ENCODE data around the gene ALDOB. TPM values are rescaled to one million over a fixed set of nuclear protein-coding genes. Genes with fewer than 3 reads are reported as not detected.

The ALDOB gene
- total RNA-seq: not detected
- polyA plus RNA-seq: not detected

- ATAC-seq (ENCODE audit: low read depth in 2 of 2) (no peak), DNase-seq (no peak)
- no peaks in the 10 kb centered on the region for H3K9me3 ChIP-seq (ENCODE audit: control insufficient read depth in 2 of 2, low read length in 2 of 2)
- no peaks in the 10 kb centered on the region for H3K36me3 ChIP-seq (ENCODE audit: control insufficient read depth, insufficient read depth, low read length)
- no peak within 1 kb of the TSS for H3K4me3 Mint-ChIP-seq
- peaks cover 0 to 5% (median 0%) of the 10 kb centered on the region in 7 donors for H3K9me3 Mint-ChIP-seq
- H3K4me1 ChIP-seq (ENCODE audit: control insufficient read depth, insufficient read depth, low read length, poor library complexity, severe bottlenecking): no peaks in the 10 kb centered on the region
- no peak within 1 kb of the TSS for H3K27ac ChIP-seq (ENCODE audit: insufficient read depth, low read length, poor library complexity, severe bottlenecking)
- H3K27me3 Mint-ChIP-seq: peaks cover 26% of the 10 kb centered on the region
- no peaks in the 10 kb centered on the region for H3K36me3 Mint-ChIP-seq
- peaks cover 3% of the 10 kb centered on the region for H3K27me3 ChIP-seq (ENCODE audit: control insufficient read depth, insufficient read depth, low read length)
- no peak within 1 kb of the TSS for H3K27ac Mint-ChIP-seq
- no peaks in the 10 kb centered on the region for H3K4me1 Mint-ChIP-seq
- no peak within 1 kb of the TSS for H3K4me3 ChIP-seq (ENCODE audit: low read depth, low read length)
Measured at GRCh38 chr9:101435601-101436079, at the start of gene ALDOB. Gene ALDOB, minus strand, starts transcription at chr9:101435774. Its CDS starts 4,887 bp downstream, at chr9:101430887.

DNA sequence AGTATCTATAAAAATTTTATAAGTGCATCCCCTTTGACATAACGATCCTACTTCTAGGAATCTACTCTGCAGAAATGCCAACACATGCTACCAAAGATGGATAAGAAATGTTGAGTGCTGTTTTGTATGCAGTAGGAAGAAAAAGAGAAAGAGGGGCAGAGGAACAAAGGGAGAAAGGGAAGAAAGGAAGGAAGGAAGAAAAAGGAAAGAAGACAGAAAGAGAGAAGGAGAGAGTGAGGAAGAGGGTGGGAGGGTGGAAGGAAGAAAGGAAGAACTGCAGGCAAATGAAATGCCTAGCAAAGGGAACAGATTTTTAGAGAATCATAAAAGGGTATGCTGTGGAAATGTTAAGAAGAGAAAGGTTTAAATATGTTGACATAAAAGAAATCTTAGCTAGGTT is 48.5 kb upstream of the ALDOB start:
- Histone ChIP-seq H3K9me3 (ENCODE audit: control insufficient read depth in 2 of 2, low read length in 2 of 2) (no peaks in the 10 kb centered on the region), H3K36me3 (ENCODE audit: control insufficient read depth, insufficient read depth, low read length) (no peaks in the 10 kb centered on the region), H3K27ac (ENCODE audit: insufficient read depth, low read length, poor library complexity, severe bottlenecking) (no peak overlapping the region), H3K4me1 (ENCODE audit: control insufficient read depth, insufficient read depth, low read length, poor library complexity, severe bottlenecking) (peaks cover 6% of the 10 kb centered on the region), H3K4me3 (ENCODE audit: low read depth, low read length) (no peak overlapping the region), H3K27me3 (ENCODE audit: control insufficient read depth, insufficient read depth, low read length) (peaks cover 18% of the 10 kb centered on the region)
- H3K9me3 Mint-ChIP-seq: peaks cover 0 to 1% (median 0%) of the 10 kb centered on the region in 7 donors
- DNase-seq (no peak), ATAC-seq (ENCODE audit: low read depth in 2 of 2) (no peak)
- peaks cover 75% of the 10 kb centered on the region for H3K27me3 Mint-ChIP-seq
- H3K36me3 Mint-ChIP-seq: no peaks in the 10 kb centered on the region
- H3K4me3 Mint-ChIP-seq: no peak overlapping the region
- H3K27ac Mint-ChIP-seq: no peak overlapping the region
- H3K4me1 Mint-ChIP-seq: peaks cover 0 to 6% (median 3%) of the 10 kb centered on the region in 4 donors

GRCh38 chr9:101481261-101481660 is 45.7 kb upstream of the ALDOB start:
- ATAC-seq (ENCODE audit: low read depth in 2 of 2) (no peak), DNase-seq (no peak)
- H3K36me3 Mint-ChIP-seq: no peaks in the 10 kb centered on the region
- peaks cover 69% of the 10 kb centered on the region for H3K27me3 Mint-ChIP-seq
- Histone ChIP-seq H3K4me3 (ENCODE audit: low read depth, low read length) (no peak overlapping the region), H3K27ac (ENCODE audit: insufficient read depth, low read length, poor library complexity, severe bottlenecking) (no peak overlapping the region), H3K9me3 (ENCODE audit: control insufficient read depth in 2 of 2, low read length in 2 of 2) (no peaks in the 10 kb centered on the region), H3K27me3 (ENCODE audit: control insufficient read depth, insufficient read depth, low read length) (peaks cover 5% of the 10 kb centered on the region), H3K4me1 (ENCODE audit: control insufficient read depth, insufficient read depth, low read length, poor library complexity, severe bottlenecking) (peaks cover 2% of the 10 kb centered on the region), H3K36me3 (ENCODE audit: control insufficient read depth, insufficient read depth, low read length) (no peaks in the 10 kb centered on the region)
- H3K4me3 Mint-ChIP-seq: no peak overlapping the region
- no peak overlapping the region for H3K27ac Mint-ChIP-seq
- H3K9me3 Mint-ChIP-seq: no peaks in the 10 kb centered on the region
- H3K4me1 Mint-ChIP-seq: peaks cover 0 to 3% (median 0%) of the 10 kb centered on the region in 4 donors

DNA sequence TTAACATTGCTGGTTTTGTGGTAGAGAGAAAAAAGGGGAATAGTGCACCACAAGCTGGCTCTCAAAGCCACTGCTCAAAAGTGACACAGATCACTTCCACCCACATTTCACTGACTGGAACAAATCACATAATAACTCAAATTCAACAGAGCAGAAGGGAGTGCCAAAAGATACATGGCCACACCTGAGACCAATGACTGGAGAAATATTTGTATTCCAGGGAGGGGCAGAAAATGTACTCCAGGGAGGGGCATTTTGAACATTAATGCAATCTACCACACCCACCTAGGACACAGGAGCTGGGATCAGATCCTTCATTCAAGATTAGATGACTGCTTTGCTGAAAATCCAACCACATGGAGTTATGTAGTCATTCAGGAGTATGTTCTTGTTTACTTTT is 44.8 kb upstream of the ALDOB start:
- Histone ChIP-seq H3K4me1 (ENCODE audit: control insufficient read depth, insufficient read depth, low read length, poor library complexity, severe bottlenecking) (no peaks in the 10 kb centered on the region), H3K9me3 (ENCODE audit: control insufficient read depth in 2 of 2, low read length in 2 of 2) (no peaks in the 10 kb centered on the region), H3K27ac (ENCODE audit: insufficient read depth, low read length, poor library complexity, severe bottlenecking) (no peak overlapping the region), H3K4me3 (ENCODE audit: low read depth, low read length) (no peak overlapping the region), H3K27me3 (ENCODE audit: control insufficient read depth, insufficient read depth, low read length) (peaks cover 3% of the 10 kb centered on the region), H3K36me3 (ENCODE audit: control insufficient read depth, insufficient read depth, low read length) (no peaks in the 10 kb centered on the region)
- Mint-ChIP-seq H3K9me3 (no peaks in the 10 kb centered on the region), H3K4me1 (no peaks in the 10 kb centered on the region), H3K27me3 (peaks cover 63% of the 10 kb centered on the region), H3K27ac (no peak overlapping the region), H3K36me3 (no peaks in the 10 kb centered on the region), H3K4me3 (no peak overlapping the region)
- no peak for ATAC-seq (ENCODE audit: low read depth in 2 of 2)
- DNase-seq: no peak

DNA sequence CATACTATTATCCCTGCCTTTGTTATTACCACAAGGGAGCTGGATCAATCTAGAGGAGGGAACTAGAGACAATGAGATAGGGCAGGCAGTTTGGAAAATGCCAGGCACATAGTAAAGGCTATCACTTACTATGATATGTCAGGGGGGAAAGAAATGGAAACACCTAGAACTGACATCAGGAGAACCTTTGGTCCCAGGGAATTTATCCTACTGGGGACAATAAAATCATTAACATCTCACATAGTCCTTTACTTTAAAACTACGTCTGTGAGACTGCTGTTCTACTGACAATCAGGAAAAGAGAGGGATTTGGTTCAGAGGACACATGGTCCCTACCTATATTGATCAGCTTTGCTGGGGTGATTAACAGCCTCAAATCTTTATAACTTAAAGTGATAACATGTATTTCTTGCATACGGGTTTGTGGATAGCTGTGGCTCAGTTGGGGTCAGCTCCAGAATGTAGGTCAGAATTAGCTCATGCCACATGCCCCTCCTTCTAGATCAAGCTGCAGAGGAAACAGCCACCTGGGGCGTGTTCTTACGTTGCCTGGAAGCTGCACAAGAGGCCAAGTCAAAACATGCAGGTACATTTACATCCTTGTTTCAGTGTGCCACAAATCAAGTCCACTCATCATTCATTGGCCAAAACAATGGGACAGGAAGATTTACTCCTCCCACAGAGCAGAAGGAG is 43.9 kb upstream of the ALDOB start:
- Mint-ChIP-seq H3K36me3 (no peaks in the 10 kb centered on the region), H3K9me3 (no peaks in the 10 kb centered on the region), H3K4me3 (no peak overlapping the region), H3K27ac (no peak overlapping the region), H3K27me3 (peaks cover 54% of the 10 kb centered on the region), H3K4me1 (no peaks in the 10 kb centered on the region)
- Histone ChIP-seq H3K4me3 (ENCODE audit: low read depth, low read length) (no peak overlapping the region), H3K27me3 (ENCODE audit: control insufficient read depth, insufficient read depth, low read length) (peaks cover 3% of the 10 kb centered on the region), H3K27ac (ENCODE audit: insufficient read depth, low read length, poor library complexity, severe bottlenecking) (no peak overlapping the region), H3K4me1 (ENCODE audit: control insufficient read depth, insufficient read depth, low read length, poor library complexity, severe bottlenecking) (no peaks in the 10 kb centered on the region), H3K36me3 (ENCODE audit: control insufficient read depth, insufficient read depth, low read length) (no peaks in the 10 kb centered on the region), H3K9me3 (ENCODE audit: control insufficient read depth in 2 of 2, low read length in 2 of 2) (no peaks in the 10 kb centered on the region)
- no peak for DNase-seq
- no peak for ATAC-seq (ENCODE audit: low read depth in 2 of 2)

- no peak for DNase-seq
- Histone ChIP-seq H3K36me3 (ENCODE audit: control insufficient read depth, insufficient read depth, low read length) (no peaks in the 10 kb centered on the region), H3K4me1 (ENCODE audit: control insufficient read depth, insufficient read depth, low read length, poor library complexity, severe bottlenecking) (no peaks in the 10 kb centered on the region), H3K27ac (ENCODE audit: insufficient read depth, low read length, poor library complexity, severe bottlenecking) (no peak overlapping the region), H3K27me3 (ENCODE audit: control insufficient read depth, insufficient read depth, low read length) (peaks cover 3% of the 10 kb centered on the region), H3K9me3 (ENCODE audit: control insufficient read depth in 2 of 2, low read length in 2 of 2) (no peaks in the 10 kb centered on the region), H3K4me3 (ENCODE audit: low read depth, low read length) (no peak overlapping the region)
- peaks cover 49% of the 10 kb centered on the region for H3K27me3 Mint-ChIP-seq
- no peaks in the 10 kb centered on the region for H3K4me1 Mint-ChIP-seq
- H3K4me3 Mint-ChIP-seq: no peak overlapping the region
- no peak for ATAC-seq (ENCODE audit: low read depth in 2 of 2)
- no peaks in the 10 kb centered on the region for H3K36me3 Mint-ChIP-seq
- H3K9me3 Mint-ChIP-seq: no peaks in the 10 kb centered on the region
- no peak overlapping the region for H3K27ac Mint-ChIP-seq
Measured at GRCh38 chr9:101478906-101479305, 43.3 kb upstream of the ALDOB start.

DNA sequence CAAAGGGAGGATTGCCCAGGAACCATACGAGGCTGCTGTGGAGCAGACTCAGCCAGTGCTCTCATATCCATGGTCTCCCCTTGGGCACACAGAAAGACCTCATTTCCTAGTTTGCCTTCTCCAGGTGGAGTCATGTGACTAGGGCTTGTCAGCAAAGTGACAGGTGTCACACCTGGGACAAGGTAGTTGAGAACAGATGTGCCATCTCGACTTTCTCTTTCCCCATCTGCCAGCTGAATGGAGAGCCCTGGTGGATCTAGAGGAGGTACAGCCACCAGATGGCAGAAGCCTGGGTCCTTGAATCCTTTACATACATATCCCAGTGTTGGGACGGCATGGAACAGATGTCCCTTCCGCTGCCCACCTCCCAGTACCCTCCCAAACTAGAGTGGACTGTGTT is 42.9 kb upstream of the ALDOB start:
- no peak overlapping the region for H3K4me3 Mint-ChIP-seq
- H3K27ac ChIP-seq (ENCODE audit: insufficient read depth, low read length, poor library complexity, severe bottlenecking): no peak overlapping the region
- H3K4me3 ChIP-seq (ENCODE audit: low read depth, low read length): no peak overlapping the region
- no peak for ATAC-seq (ENCODE audit: low read depth in 2 of 2)
- H3K4me1 Mint-ChIP-seq: no peaks in the 10 kb centered on the region
- no peaks in the 10 kb centered on the region for H3K36me3 Mint-ChIP-seq
- no peak for DNase-seq
- peaks cover 52% of the 10 kb centered on the region for H3K27me3 Mint-ChIP-seq
- no peaks in the 10 kb centered on the region for H3K9me3 Mint-ChIP-seq
- H3K36me3 ChIP-seq (ENCODE audit: control insufficient read depth, insufficient read depth, low read length): no peaks in the 10 kb centered on the region
- H3K27me3 ChIP-seq (ENCODE audit: control insufficient read depth, insufficient read depth, low read length): peaks cover 5% of the 10 kb centered on the region
- no peaks in the 10 kb centered on the region for H3K9me3 ChIP-seq (ENCODE audit: control insufficient read depth in 2 of 2, low read length in 2 of 2)
- H3K27ac Mint-ChIP-seq: no peak overlapping the region
- H3K4me1 ChIP-seq (ENCODE audit: control insufficient read depth, insufficient read depth, low read length, poor library complexity, severe bottlenecking): no peaks in the 10 kb centered on the region

DNA sequence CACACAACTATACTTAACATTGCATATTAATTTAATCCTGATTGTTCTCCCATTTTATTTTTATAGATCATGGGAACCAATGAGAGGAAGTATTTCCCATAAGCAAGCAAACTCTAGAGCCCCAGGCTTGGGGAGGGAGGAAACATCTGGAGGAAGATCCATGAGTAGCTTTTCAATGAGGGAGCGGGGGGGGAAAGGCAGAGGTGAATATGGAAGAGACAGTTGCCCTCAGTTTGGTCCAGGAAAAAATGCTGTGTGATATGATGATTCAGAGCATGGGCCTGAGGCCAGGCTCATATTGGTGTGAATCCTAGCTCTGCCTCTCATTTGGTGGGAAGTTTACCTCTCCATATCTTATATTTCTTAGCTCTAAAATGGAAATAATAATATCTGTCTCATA is 42.2 kb upstream of the ALDOB start:
- H3K27me3 Mint-ChIP-seq: peaks cover 54% of the 10 kb centered on the region
- DNase-seq (no peak), ATAC-seq (ENCODE audit: low read depth in 2 of 2) (no peak)
- no peak overlapping the region for H3K27ac Mint-ChIP-seq
- no peaks in the 10 kb centered on the region for H3K36me3 ChIP-seq (ENCODE audit: control insufficient read depth, insufficient read depth, low read length)
- H3K4me3 ChIP-seq (ENCODE audit: low read depth, low read length): no peak overlapping the region
- no peak overlapping the region for H3K4me3 Mint-ChIP-seq
- no peak overlapping the region for H3K27ac ChIP-seq (ENCODE audit: insufficient read depth, low read length, poor library complexity, severe bottlenecking)
- no peaks in the 10 kb centered on the region for H3K4me1 ChIP-seq (ENCODE audit: control insufficient read depth, insufficient read depth, low read length, poor library complexity, severe bottlenecking)
- no peaks in the 10 kb centered on the region for H3K9me3 Mint-ChIP-seq
- H3K4me1 Mint-ChIP-seq: no peaks in the 10 kb centered on the region
- H3K27me3 ChIP-seq (ENCODE audit: control insufficient read depth, insufficient read depth, low read length): peaks cover 3% of the 10 kb centered on the region
- H3K36me3 Mint-ChIP-seq: no peaks in the 10 kb centered on the region
- no peaks in the 10 kb centered on the region for H3K9me3 ChIP-seq (ENCODE audit: control insufficient read depth in 2 of 2, low read length in 2 of 2)

Measured in CD4-positive, CD25-positive, alpha-beta regulatory T cell (primary cell).